Lung (tissue), 12 donors: ENCODE measurements around the gene CX3CL1. TPM values are rescaled to one million over a fixed set of nuclear protein-coding genes. Genes with fewer than 3 reads are reported as not detected.

Source experiments
- ATAC-seq: fragments of 200-7000 bp; cut with Tn5 transposase; one replicate; pipeline ENCODE4 v1.9.1; 2020; ENCODE audit warnings: moderate number of reproducible peaks; ENCODE audit not compliant: insufficient read depth, low FRiP score
- DNase-seq, 3 donors: peaks; one replicate each; pipeline ENCODE4 v3.0.0-alpha.2; 2013 to 2017
- H3K27ac ChIP-seq, 2 donors: one replicate each; pipeline ENCODE4 v1.5.1; 2013; ENCODE audit warnings: mild to moderate bottlenecking in 2 of 2, moderate library complexity in 2 of 2, control low read depth in 1 of 2, inconsistent platforms in 1 of 2, low read depth in 1 of 2, low read length in 1 of 2
- H3K27me3 ChIP-seq, 3 donors: one replicate each; pipeline ENCODE4 v1.5.1; 2013; ENCODE audit warnings: low read length in 2 of 3; ENCODE audit not compliant: control insufficient read depth in 3 of 3, insufficient read depth in 3 of 3
- H3K36me3 ChIP-seq, 4 donors: one replicate each; pipeline ENCODE4 v1.5.1; 2013; ENCODE audit warnings: low read length in 4 of 4, mild to moderate bottlenecking in 1 of 4, moderate library complexity in 1 of 4; ENCODE audit not compliant: control insufficient read depth in 4 of 4, insufficient read depth in 4 of 4
- H3K4me1 ChIP-seq, 5 donors: one replicate each; pipeline ENCODE4 v1.5.1; 2013; ENCODE audit warnings: low read length in 5 of 5, mild to moderate bottlenecking in 2 of 5, moderate library complexity in 1 of 5; ENCODE audit not compliant: control insufficient read depth in 5 of 5, insufficient read depth in 5 of 5
- H3K4me3 ChIP-seq: one replicate; pipeline ENCODE4 v1.5.1; 2013; ENCODE audit warnings: mild to moderate bottlenecking, control low read depth, moderate library complexity
- H3K9ac ChIP-seq, 2 donors: one replicate each; pipeline ENCODE4 v1.5.1; 2013; ENCODE audit warnings: low read length in 2 of 2, control low read depth in 1 of 2; ENCODE audit not compliant: insufficient read depth in 1 of 2
- H3K9me3 ChIP-seq, 4 donors: one replicate each; pipeline ENCODE4 v1.5.1; 2013; ENCODE audit warnings: low read length in 3 of 4, mild to moderate bottlenecking in 1 of 4, moderate library complexity in 1 of 4; ENCODE audit not compliant: control insufficient read depth in 4 of 4, insufficient read depth in 3 of 4
- WGBS, 2 donors: extraction: QIAGEN DNeasy Blood & Tissue Kit; methylation state at CpG; one replicate each; pipeline ENCODE4 v1.1.7; 2013; 5-methylcytosine and 5-hydroxymethylcytosine counted together
- polyA plus RNA-seq, 2 donors: library from polyadenylated mRNA; stranded (reverse); fragments of 200-250 nt; gene quantifications; one replicate each; pipeline ENCODE4 v1.2.1, GENCODE V29; 2013
- total RNA-seq, 2 donors: library from RNA; depleted of rRNA in 1 of 2; stranded (reverse); fragments of >200 nt in 1 of 2; gene quantifications; one replicate each; pipeline ENCODE4 v1.2.1, GENCODE V29; 2014 to 2021
- TF ChIP-seq, protein P1 (sequence below): IDR thresholded peaks from 2 replicates; pipeline ENCODE4 v1.5.1; 2012; ENCODE audit warnings: mild to moderate bottlenecking; ENCODE audit errors: control extremely low read depth, extremely low read depth
- donor health status: control.
- donor health status: control.
- donor health status: Bipolar disorder and iron deficiency.
- donor health status: healthy.
- donor health status: DM: yes; HTN: yes; CAD: no.

The CX3CL1 gene
- total and polyA plus RNA-seq, 4 donors, result 22.8 to 58.6 (median 31.7) TPM

DNA sequence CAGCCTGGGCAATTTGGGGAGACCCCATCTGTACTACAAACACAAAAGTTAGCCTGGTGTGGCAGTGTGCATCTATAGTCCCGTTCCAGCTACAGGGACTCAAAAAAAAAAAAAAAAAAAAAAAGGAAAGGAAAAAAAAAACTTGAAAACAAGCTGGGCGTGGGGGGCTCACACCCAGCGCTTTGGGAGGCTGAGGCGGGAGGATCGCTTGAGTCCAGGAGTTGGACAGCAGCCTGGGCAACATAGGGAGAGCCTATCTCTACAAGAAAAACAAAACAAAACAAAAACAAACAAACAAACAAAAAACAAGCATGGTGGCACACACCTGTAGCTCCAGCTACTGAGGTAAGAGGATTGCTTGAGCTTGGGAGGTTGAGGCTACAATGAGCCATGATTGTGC lies 19.4 kb downstream of the CX3CL1 start:
- no peak overlapping the region for H3K27ac ChIP-seq
- peaks cover 0 to 13% (median 3%) of the 10 kb centered on the region in 5 donors for H3K4me1 ChIP-seq
- H3K4me3 ChIP-seq, result no peak overlapping the region
- H3K9ac ChIP-seq, result no peak overlapping the region
- DNase-seq, result no peak
- no peaks in the 10 kb centered on the region for H3K27me3 ChIP-seq
- H3K9me3 ChIP-seq, result peaks cover 0 to 3% (median 0%) of the 10 kb centered on the region in 4 donors
- TF ChIP-seq, protein P1, sequence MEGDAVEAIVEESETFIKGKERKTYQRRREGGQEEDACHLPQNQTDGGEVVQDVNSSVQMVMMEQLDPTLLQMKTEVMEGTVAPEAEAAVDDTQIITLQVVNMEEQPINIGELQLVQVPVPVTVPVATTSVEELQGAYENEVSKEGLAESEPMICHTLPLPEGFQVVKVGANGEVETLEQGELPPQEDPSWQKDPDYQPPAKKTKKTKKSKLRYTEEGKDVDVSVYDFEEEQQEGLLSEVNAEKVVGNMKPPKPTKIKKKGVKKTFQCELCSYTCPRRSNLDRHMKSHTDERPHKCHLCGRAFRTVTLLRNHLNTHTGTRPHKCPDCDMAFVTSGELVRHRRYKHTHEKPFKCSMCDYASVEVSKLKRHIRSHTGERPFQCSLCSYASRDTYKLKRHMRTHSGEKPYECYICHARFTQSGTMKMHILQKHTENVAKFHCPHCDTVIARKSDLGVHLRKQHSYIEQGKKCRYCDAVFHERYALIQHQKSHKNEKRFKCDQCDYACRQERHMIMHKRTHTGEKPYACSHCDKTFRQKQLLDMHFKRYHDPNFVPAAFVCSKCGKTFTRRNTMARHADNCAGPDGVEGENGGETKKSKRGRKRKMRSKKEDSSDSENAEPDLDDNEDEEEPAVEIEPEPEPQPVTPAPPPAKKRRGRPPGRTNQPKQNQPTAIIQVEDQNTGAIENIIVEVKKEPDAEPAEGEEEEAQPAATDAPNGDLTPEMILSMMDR, result no peak
- WGBS, 2 donors, result 90 to 95% methylated on average over 5 of the region's 5 CpGs
- no peaks in the 10 kb centered on the region for H3K36me3 ChIP-seq
- no peak for ATAC-seq

DNA sequence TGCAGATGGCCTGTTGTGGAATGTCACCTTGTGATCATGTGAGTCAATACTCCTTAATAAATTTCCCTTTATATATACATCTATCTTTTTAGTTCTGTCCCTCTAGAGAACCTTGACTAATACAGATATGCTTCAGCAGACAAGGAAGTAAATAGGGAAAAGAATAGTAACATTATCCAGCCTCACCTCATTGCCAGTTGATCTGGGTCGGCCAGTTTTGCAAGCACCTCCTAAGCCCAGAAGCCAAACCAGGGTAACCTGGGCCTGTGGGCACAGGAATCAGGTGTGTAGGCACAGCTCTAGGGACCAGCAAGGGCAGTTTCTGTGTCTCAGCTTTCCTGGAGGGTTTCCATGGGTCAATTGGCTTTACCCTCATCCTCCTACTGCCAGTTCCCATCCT lies 20.4 kb downstream of the CX3CL1 start:
- no peak for ATAC-seq
- H3K4me3 ChIP-seq, result no peak overlapping the region
- no peaks in the 10 kb centered on the region for H3K36me3 ChIP-seq
- peaks cover 0 to 3% (median 0%) of the 10 kb centered on the region in 4 donors for H3K9me3 ChIP-seq
- TF ChIP-seq, protein P1, result no peak
- DNase-seq, result no peak
- H3K4me1 ChIP-seq, result peaks cover 0 to 12% (median 3%) of the 10 kb centered on the region in 5 donors
- no peak overlapping the region for H3K27ac ChIP-seq
- H3K27me3 ChIP-seq, result no peaks in the 10 kb centered on the region
- no peak overlapping the region for H3K9ac ChIP-seq
- 48 to 80% methylated on average over 1 of the region's 1 CpG for WGBS, 2 donors

DNA sequence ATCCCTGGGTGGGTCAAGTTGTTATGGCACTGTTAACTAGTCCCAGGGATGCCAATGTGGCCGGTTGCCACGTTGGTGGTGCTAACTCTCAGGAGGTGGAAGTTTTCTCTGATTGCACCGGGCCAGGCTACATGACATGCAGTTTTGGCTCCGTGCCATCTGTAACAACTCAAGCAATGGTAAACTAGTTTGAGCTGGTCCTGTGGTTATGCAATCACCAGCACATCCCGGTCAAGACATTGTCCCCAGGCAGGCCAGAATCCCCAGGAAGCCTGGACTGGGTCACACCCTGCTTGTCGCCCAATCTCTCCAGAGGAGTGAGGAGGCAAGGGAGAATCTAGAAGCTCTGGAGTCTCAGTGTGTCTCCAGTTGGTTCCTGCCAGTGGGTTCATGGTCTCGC lies 22.2 kb downstream of the CX3CL1 start:
- no peak overlapping the region for H3K9ac ChIP-seq
- no peaks in the 10 kb centered on the region for H3K27me3 ChIP-seq
- H3K4me1 ChIP-seq, result peaks cover 0 to 12% (median 0%) of the 10 kb centered on the region in 5 donors
- ATAC-seq, result no peak
- TF ChIP-seq, protein P1, result no peak
- no peaks in the 10 kb centered on the region for H3K36me3 ChIP-seq
- no peak overlapping the region for H3K4me3 ChIP-seq
- WGBS, 2 donors, result 55 to 60% methylated on average over 7 of the region's 7 CpGs
- DNase-seq, result peak; percentile 48 to 79 (median 66)
- no peak overlapping the region for H3K27ac ChIP-seq
- H3K9me3 ChIP-seq, result peaks cover 0 to 3% (median 0%) of the 10 kb centered on the region in 4 donors

DNA sequence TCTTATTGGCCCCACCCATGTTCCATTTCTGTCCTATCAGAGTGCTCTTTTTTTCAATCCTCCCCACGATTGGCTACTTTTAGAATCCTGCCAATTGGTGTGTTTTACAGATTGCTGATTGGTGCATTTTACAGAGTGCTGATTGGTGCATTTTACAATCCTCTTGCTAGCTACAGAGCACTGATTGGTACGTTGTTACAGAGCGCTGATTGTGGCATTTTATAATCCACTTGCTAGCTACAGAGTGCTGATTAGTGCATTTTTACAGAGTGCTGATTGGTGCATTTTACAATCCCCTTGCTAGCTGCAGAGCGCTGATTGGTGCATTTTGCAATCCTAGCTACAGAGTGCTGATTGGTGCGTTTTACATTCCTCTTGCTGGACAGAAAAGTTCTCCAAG lies 22.7 kb downstream of the CX3CL1 start:
- Histone ChIP-seq H3K9me3 (peaks cover 0 to 3% (median 0%) of the 10 kb centered on the region in 4 donors), H3K9ac (no peak overlapping the region), H3K4me1 (peaks cover 0 to 12% (median 0%) of the 10 kb centered on the region in 5 donors), H3K27ac (no peak overlapping the region), H3K4me3 (no peak overlapping the region), H3K27me3 (no peaks in the 10 kb centered on the region), H3K36me3 (no peaks in the 10 kb centered on the region)
- no peak for ATAC-seq
- WGBS, 2 donors, result 95% methylated on average over 5 of the region's 5 CpGs
- TF ChIP-seq, protein P1, result no peak
- DNase-seq, result no peak
